ENCODE results near the gene DPH2. TPM values are rescaled to one million over a fixed set of nuclear protein-coding genes. Genes with fewer than 3 reads are reported as not detected.

DPH2 gene
- total RNA-seq, 4 donors from 2014 or later = 13.1 to 29.4 (median 17.1) TPM

DNA sequence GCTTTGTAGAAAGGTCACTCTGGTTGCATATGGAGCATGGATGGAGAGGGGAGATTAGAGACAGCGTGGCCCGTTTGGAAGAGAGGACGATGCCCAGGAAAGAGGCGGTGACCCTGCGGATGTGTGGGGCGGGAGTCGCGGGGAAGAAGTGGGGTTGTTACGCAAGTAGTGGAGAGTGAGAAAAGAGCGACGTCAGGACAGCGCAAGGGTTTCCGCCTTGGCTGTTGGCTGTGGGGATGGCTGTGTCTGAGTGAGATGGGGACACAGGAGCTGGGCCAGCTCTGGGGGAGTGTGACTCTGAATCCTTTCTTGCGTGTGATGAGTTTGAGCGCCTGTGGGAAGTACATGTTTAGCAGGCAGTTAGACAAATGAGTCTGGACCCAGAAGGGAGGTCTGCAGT is 13.0 kb downstream of the DPH2 start:
- in situ Hi-C loops (cut with MboI; ENCODE audit: low pct_ligation_motif_present in 1 of 4, low pct_unique_long_range_greater_than_20kb in 1 of 4, low sequenced_read_pairs in 3 of 4) = no loop called here
- Histone ChIP-seq H3K36me3 (no peaks in the 10 kb centered on the region), H3K9me3 (no peaks in the 10 kb centered on the region), H3K4me1 (peaks cover 16 to 44% (median 41%) of the 10 kb centered on the region in 4 donors), H3K27me3 (no peaks in the 10 kb centered on the region), H3K4me3 (no peak overlapping the region), H3K27ac (no peak overlapping the region)
- TF ChIP-seq POLR2AphosphoS5 (IDR thresholded peaks at IDR 0.05) = no peak
- TF ChIP-seq, protein P1, sequence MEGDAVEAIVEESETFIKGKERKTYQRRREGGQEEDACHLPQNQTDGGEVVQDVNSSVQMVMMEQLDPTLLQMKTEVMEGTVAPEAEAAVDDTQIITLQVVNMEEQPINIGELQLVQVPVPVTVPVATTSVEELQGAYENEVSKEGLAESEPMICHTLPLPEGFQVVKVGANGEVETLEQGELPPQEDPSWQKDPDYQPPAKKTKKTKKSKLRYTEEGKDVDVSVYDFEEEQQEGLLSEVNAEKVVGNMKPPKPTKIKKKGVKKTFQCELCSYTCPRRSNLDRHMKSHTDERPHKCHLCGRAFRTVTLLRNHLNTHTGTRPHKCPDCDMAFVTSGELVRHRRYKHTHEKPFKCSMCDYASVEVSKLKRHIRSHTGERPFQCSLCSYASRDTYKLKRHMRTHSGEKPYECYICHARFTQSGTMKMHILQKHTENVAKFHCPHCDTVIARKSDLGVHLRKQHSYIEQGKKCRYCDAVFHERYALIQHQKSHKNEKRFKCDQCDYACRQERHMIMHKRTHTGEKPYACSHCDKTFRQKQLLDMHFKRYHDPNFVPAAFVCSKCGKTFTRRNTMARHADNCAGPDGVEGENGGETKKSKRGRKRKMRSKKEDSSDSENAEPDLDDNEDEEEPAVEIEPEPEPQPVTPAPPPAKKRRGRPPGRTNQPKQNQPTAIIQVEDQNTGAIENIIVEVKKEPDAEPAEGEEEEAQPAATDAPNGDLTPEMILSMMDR (IDR thresholded peaks at IDR 0.05) = no peak
- intact Hi-C loops (cut with DNase I; ENCODE audit: low total_unique reads) = no loop called here
- DNase-seq = no peak
- 89 to 100% methylated on average over 1 to 15 of the region's 15 CpGs for WGBS, 2 donors (ENCODE audit: low coverage in 1 of 2)

DNA sequence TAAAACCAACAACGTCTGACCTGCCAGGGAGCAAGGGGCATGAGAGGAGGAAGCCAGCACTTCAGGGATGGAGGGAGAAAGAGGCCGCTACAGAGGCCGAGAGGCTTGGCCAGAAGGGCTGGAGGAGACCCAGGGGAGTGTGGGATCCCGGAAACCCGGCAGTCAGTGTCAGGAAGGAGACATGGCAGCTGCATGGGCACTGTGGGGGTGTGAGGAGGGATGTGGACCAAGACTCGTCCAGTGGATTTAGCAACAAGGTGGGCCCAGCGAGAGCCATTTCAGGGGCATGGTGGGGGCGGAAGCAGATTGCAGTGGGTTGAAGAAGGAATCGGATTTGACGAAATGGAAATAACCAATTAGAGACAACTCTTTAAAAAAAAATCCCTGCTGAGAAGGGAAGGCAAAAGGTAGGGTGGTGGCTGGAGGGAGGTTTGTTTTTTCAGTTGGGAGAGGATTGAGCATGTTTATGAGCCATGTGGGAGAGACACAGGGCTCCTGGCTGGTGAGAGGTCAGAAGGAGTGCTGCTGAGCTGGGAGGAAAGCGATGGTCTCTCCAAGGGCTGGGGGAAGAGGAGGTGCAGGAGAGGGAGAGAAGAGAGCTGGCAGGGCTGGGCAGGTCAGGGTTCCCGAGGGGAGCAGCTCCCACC is 13.6 kb downstream of the DPH2 start:
- TF ChIP-seq POLR2AphosphoS5 (IDR thresholded peaks at IDR 0.05) = no peak
- TF ChIP-seq POLR2A (IDR thresholded peaks at IDR 0.05) = no peak
- TF ChIP-seq, protein P1 (IDR thresholded peaks at IDR 0.05) = no peak
- no peak for TF ChIP-seq EP300 (IDR thresholded peaks at IDR 0.05; ENCODE audit: low read depth)
- no peaks in the 10 kb centered on the region for H3K27me3 ChIP-seq
- H3K36me3 ChIP-seq = no peaks in the 10 kb centered on the region
- no peak for DNase-seq
- H3K4me3 ChIP-seq = no peak overlapping the region
- H3K9me3 ChIP-seq = no peaks in the 10 kb centered on the region
- peaks cover 11 to 39% (median 36%) of the 10 kb centered on the region in 4 donors for H3K4me1 ChIP-seq
- in situ Hi-C loops (cut with MboI; ENCODE audit: low pct_ligation_motif_present in 1 of 4, low pct_unique_long_range_greater_than_20kb in 1 of 4, low sequenced_read_pairs in 3 of 4) = no loop called here
- intact Hi-C loops (cut with DNase I; ENCODE audit: low total_unique reads) = no loop called here
- WGBS, 2 donors (ENCODE audit: low coverage in 1 of 2) = 85 to 89% methylated on average over 8 to 12 of the region's 12 CpGs
- H3K27ac ChIP-seq = no peak overlapping the region

DNA sequence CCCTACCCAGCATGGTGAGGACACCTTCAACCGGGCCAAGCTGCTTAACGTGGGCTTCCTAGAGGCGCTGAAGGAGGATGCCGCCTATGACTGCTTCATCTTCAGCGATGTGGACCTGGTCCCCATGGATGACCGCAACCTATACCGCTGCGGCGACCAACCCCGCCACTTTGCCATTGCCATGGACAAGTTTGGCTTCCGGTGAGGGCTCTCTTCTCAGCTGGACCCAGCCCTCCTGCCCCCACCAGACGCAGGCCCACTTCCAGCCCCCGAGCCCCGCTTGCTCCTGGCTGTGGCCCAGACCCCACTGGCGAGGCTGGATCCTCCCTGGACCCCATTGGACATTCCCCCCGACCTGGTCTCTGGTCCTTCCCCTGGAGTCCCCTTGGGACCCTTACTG is 15.0 kb downstream of the DPH2 start:
- no peak for DNase-seq
- Histone ChIP-seq H3K4me3 (no peak overlapping the region), H3K4me1 (peaks cover 7 to 29% (median 27%) of the 10 kb centered on the region in 4 donors), H3K27me3 (no peaks in the 10 kb centered on the region), H3K27ac (no peak overlapping the region), H3K9me3 (no peaks in the 10 kb centered on the region), H3K36me3 (no peaks in the 10 kb centered on the region)
- intact Hi-C loops (cut with DNase I; ENCODE audit: low total_unique reads) = no loop called here
- WGBS, 2 donors (ENCODE audit: low coverage in 1 of 2) = 95% methylated on average over 16 of the region's 16 CpGs; no CpG with 5 or more reads in 1 of the 2 donors
- TF ChIP-seq POLR2A (IDR thresholded peaks at IDR 0.05) (no peak), POLR2AphosphoS5 (IDR thresholded peaks at IDR 0.05) (no peak)
- TF ChIP-seq, protein P1 (IDR thresholded peaks at IDR 0.05) = no peak
- in situ Hi-C loops (cut with MboI; ENCODE audit: low pct_ligation_motif_present in 1 of 4, low pct_unique_long_range_greater_than_20kb in 1 of 4, low sequenced_read_pairs in 3 of 4) = no loop called here

DNA sequence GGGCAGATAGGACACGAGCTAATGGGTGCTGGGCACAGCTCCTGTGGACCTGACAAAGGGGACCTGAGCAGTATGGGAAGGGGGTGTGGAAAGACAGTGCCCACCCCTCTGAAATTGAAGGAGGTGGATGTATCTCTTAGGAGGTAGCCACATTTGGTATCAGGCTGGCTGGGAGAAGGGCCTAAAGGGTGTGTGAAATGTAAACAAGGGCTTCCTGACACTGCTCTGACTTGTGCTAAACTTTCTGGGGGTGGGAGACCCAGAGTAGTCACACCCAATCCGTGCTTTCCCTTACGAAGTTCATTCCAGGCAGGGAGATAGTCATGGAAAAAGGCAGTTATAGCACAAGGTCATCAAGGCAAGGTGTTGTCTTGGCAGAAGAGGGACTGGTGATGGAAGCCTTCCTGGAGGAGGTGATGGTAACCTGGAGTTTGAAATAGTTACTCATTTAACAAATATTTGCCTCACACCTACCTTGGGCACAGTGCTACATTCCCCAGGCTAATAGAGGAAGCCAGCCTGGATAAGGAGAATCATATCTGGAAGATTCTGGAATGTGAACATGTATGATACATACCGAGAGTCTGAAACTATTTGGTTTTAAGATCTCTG is 16.3 kb downstream of the DPH2 start:
- Histone ChIP-seq H3K27ac (peak overlapping the region in 2 of 4 donors; percentile 41 to 70), H3K4me1 (peaks cover 5 to 25% (median 22%) of the 10 kb centered on the region in 4 donors), H3K9me3 (no peaks in the 10 kb centered on the region), H3K27me3 (no peaks in the 10 kb centered on the region), H3K36me3 (no peaks in the 10 kb centered on the region), H3K4me3 (no peak overlapping the region)
- DNase-seq = no peak
- TF ChIP-seq, protein P1 (IDR thresholded peaks at IDR 0.05) = no peak
- TF ChIP-seq POLR2A (IDR thresholded peaks at IDR 0.05) (no peak), POLR2AphosphoS5 (IDR thresholded peaks at IDR 0.05) (no peak), EP300 (IDR thresholded peaks at IDR 0.05; ENCODE audit: low read depth) (no peak)
- WGBS, 2 donors (ENCODE audit: low coverage in 1 of 2) = 58 to 62% methylated on average over 4 of the region's 4 CpGs
- in situ Hi-C loops (cut with MboI; ENCODE audit: low pct_ligation_motif_present in 1 of 4, low pct_unique_long_range_greater_than_20kb in 1 of 4, low sequenced_read_pairs in 3 of 4) = no loop called here
- intact Hi-C loops (cut with DNase I; ENCODE audit: low total_unique reads) = no loop called here

All from transverse colon (tissue), 4 donors.